ENCODE results near the gene TAF4. TPM values are rescaled to one million over a fixed set of nuclear protein-coding genes. Genes with fewer than 3 reads are reported as not detected.

TAF4 gene
- total and polyA plus RNA-seq, 2 of the 13 experiments (the other 11 are each of a cell fraction or from before 2014, with no cell fraction given) = 5.9 to 12.0 TPM

DNA sequence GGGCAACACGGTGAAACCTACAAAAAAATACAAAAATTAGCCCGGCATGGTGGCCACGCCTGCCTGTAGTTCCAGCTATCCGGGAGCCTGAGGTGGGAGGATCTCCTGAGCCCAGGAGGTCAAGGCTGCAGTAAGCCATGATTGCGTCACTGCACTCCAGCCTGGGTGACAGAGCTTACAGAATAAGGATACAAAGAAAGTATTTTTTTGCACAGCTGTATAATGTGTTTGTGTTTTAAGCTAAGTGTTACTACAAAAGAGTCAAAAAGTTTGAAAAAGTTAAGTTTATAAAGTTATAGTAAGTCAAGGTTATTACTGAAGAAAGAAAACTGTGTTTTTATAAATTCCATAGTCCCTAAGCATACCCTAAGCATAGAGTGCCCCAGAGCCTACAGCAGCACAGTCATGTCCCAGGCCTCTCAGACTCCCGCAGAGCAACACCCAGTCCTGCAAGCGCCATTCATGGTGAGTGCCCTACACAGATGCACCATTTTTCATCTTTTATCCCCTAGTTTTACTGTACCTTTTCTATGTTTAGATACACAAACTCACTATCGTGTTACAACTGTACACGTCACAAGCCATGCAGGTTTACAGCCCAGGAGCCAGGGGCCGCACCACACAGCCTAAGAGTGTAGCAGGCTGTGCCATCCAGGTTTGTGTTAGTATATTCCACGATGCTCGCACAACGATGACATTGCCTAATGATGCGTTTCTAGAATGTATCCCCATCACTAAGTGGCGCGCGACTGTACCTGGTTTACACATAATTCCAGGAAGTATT lies 22.4 kb downstream of the TAF4 start (continued):
- TF ChIP-seq SETDB1 (CRISPR knock-in tag; IDR thresholded peaks at IDR 0.05; ENCODE audit: borderline replicate concordance) (no peak), ISL2 (CRISPR knock-in tag; IDR thresholded peaks at IDR 0.05) (peak; percentile 36; the same call in 1 of the 2 replicates), ZNF331 (CRISPR knock-in tag; IDR thresholded peaks at IDR 0.05) (peak; percentile 88), ZNF256 (CRISPR knock-in tag; conservative IDR thresholded peaks at IDR 0.05) (no peak), ZNF180 (CRISPR knock-in tag; IDR thresholded peaks at IDR 0.05; ENCODE audit: borderline replicate concordance, low read depth) (no peak), ATF7-NPFF (CRISPR knock-in tag; IDR thresholded peaks at IDR 0.05; ENCODE audit: low read depth) (no peak), KDM6A (CRISPR knock-in tag; IDR thresholded peaks at IDR 0.05; ENCODE audit: low read depth) (0 out of 2 replicates have a peak, but pooled peaks have one; percentile 35), NR2F6 (IDR thresholded peaks at IDR 0.05) (peak; percentile 98), NR2F6 (CRISPR knock-in tag; IDR thresholded peaks at IDR 0.05) (peak; percentile 99), ZNF451 (CRISPR knock-in tag; IDR thresholded peaks at IDR 0.05) (no peak), ZNF781 (CRISPR knock-in tag; IDR thresholded peaks at IDR 0.05; ENCODE audit: borderline replicate concordance, not compliant biosample characterization) (no peak), ZNF367 (CRISPR knock-in tag; IDR thresholded peaks at IDR 0.05; ENCODE audit: borderline replicate concordance) (no peak)
- TF ChIP-seq, protein P1, sequence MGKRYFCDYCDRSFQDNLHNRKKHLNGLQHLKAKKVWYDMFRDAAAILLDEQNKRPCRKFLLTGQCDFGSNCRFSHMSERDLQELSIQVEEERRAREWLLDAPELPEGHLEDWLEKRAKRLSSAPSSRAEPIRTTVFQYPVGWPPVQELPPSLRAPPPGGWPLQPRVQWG (CRISPR knock-in tag; IDR thresholded peaks at IDR 0.05; ENCODE audit: borderline replicate concordance, low read depth) = no peak
- TF ChIP-seq, protein P2, sequence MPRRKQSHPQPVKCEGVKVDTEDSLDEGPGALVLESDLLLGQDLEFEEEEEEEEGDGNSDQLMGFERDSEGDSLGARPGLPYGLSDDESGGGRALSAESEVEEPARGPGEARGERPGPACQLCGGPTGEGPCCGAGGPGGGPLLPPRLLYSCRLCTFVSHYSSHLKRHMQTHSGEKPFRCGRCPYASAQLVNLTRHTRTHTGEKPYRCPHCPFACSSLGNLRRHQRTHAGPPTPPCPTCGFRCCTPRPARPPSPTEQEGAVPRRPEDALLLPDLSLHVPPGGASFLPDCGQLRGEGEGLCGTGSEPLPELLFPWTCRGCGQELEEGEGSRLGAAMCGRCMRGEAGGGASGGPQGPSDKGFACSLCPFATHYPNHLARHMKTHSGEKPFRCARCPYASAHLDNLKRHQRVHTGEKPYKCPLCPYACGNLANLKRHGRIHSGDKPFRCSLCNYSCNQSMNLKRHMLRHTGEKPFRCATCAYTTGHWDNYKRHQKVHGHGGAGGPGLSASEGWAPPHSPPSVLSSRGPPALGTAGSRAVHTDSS (CRISPR knock-in tag; conservative IDR thresholded peaks at IDR 0.05) = no peak
- TF ChIP-seq, protein P3, sequence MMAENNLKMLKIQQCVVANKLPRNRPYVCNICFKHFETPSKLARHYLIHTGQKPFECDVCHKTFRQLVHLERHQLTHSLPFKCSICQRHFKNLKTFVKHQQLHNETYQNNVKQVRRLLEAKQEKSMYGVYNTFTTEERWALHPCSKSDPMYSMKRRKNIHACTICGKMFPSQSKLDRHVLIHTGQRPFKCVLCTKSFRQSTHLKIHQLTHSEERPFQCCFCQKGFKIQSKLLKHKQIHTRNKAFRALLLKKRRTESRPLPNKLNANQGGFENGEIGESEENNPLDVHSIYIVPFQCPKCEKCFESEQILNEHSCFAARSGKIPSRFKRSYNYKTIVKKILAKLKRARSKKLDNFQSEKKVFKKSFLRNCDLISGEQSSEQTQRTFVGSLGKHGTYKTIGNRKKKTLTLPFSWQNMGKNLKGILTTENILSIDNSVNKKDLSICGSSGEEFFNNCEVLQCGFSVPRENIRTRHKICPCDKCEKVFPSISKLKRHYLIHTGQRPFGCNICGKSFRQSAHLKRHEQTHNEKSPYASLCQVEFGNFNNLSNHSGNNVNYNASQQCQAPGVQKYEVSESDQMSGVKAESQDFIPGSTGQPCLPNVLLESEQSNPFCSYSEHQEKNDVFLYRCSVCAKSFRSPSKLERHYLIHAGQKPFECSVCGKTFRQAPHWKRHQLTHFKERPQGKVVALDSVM (CRISPR knock-in tag; IDR thresholded peaks at IDR 0.05) = peak; percentile 81
- TF ChIP-seq, protein P4, sequence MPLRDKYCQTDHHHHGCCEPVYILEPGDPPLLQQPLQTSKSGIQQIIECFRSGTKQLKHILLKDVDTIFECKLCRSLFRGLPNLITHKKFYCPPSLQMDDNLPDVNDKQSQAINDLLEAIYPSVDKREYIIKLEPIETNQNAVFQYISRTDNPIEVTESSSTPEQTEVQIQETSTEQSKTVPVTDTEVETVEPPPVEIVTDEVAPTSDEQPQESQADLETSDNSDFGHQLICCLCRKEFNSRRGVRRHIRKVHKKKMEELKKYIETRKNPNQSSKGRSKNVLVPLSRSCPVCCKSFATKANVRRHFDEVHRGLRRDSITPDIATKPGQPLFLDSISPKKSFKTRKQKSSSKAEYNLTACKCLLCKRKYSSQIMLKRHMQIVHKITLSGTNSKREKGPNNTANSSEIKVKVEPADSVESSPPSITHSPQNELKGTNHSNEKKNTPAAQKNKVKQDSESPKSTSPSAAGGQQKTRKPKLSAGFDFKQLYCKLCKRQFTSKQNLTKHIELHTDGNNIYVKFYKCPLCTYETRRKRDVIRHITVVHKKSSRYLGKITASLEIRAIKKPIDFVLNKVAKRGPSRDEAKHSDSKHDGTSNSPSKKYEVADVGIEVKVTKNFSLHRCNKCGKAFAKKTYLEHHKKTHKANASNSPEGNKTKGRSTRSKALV (CRISPR knock-in tag; IDR thresholded peaks at IDR 0.05) = peak; percentile 77
- TF ChIP-seq, protein P5, sequence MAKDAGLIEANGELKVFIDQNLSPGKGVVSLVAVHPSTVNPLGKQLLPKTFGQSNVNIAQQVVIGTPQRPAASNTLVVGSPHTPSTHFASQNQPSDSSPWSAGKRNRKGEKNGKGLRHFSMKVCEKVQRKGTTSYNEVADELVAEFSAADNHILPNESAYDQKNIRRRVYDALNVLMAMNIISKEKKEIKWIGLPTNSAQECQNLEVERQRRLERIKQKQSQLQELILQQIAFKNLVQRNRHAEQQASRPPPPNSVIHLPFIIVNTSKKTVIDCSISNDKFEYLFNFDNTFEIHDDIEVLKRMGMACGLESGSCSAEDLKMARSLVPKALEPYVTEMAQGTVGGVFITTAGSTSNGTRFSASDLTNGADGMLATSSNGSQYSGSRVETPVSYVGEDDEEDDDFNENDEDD (CRISPR knock-in tag; IDR thresholded peaks at IDR 0.05; ENCODE audit: borderline replicate concordance) = no peak; the same call in 1 of the 2 replicates
- TF ChIP-seq, protein P6, sequence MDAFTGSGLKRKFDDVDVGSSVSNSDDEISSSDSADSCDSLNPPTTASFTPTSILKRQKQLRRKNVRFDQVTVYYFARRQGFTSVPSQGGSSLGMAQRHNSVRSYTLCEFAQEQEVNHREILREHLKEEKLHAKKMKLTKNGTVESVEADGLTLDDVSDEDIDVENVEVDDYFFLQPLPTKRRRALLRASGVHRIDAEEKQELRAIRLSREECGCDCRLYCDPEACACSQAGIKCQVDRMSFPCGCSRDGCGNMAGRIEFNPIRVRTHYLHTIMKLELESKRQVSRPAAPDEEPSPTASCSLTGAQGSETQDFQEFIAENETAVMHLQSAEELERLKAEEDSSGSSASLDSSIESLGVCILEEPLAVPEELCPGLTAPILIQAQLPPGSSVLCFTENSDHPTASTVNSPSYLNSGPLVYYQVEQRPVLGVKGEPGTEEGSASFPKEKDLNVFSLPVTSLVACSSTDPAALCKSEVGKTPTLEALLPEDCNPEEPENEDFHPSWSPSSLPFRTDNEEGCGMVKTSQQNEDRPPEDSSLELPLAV (CRISPR knock-in tag; conservative IDR thresholded peaks at IDR 0.05; ENCODE audit: low read depth) = no peak
- TF ChIP-seq, protein P7, sequence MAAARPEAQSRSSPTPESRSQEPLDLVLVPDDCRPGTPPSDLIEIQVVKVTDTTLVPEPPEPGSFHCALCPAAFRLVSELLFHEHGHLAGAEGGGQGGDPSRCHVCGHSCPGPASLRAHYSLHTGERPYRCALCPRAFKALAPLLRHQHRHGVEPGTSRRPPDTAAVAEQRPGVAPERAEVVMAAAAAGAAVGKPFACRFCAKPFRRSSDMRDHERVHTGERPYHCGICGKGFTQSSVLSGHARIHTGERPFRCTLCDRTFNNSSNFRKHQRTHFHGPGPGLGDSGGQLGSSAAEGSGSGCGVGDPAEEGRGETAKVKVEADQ (CRISPR knock-in tag; IDR thresholded peaks at IDR 0.05; ENCODE audit: borderline replicate concordance) = no peak

All from HepG2 (cell line).